H9 (cell line): ENCODE measurements around the gene CYBC1. TPM values are rescaled to one million over a fixed set of nuclear protein-coding genes. Genes with fewer than 3 reads are reported as not detected.

Experiments used
- DNase-seq: peaks from one replicate; pipeline ENCODE4 v3.0.0-alpha.2; 2017
- H2AFZ ChIP-seq: one replicate; pipeline ENCODE4 v1.6.1; 2013; ENCODE audit warnings: mild to moderate bottlenecking, low read length, control low read depth, moderate library complexity
- H2AK5ac ChIP-seq: 2 replicates; pipeline ENCODE4 v1.6.1; 2013; ENCODE audit warnings: low read length, control low read depth, mixed read lengths; ENCODE audit not compliant: insufficient read length
- H2BK120ac ChIP-seq: one replicate; pipeline ENCODE4 v1.6.1; 2013; ENCODE audit warnings: low read depth, mild to moderate bottlenecking, low read length, control low read depth, inconsistent platforms; ENCODE audit not compliant: poor library complexity, severe bottlenecking
- H2BK12ac ChIP-seq: 2 replicates; pipeline ENCODE4 v1.6.1; 2013; ENCODE audit warnings: low read length, control low read depth, mixed read lengths, low read depth; ENCODE audit not compliant: insufficient read length
- H2BK15ac ChIP-seq: 2 replicates; pipeline ENCODE4 v1.6.1; 2013; ENCODE audit warnings: low read depth, low read length, control low read depth
- H2BK20ac ChIP-seq: one replicate; pipeline ENCODE4 v1.6.1; 2013; ENCODE audit warnings: low read depth, mild to moderate bottlenecking, low read length, control low read depth, inconsistent platforms; ENCODE audit not compliant: poor library complexity, severe bottlenecking
- H2BK5ac ChIP-seq: 2 replicates; pipeline ENCODE4 v1.6.1; 2013; ENCODE audit warnings: low read length, control low read depth, mixed read lengths; ENCODE audit not compliant: insufficient read length
- H3K14ac ChIP-seq: 2 replicates; pipeline ENCODE4 v1.6.1; 2013; ENCODE audit warnings: low read length, control low read depth; ENCODE audit not compliant: insufficient read depth
- H3K18ac ChIP-seq: 2 replicates; pipeline ENCODE4 v1.6.1; 2013; ENCODE audit warnings: low read depth, mild to moderate bottlenecking, mixed read lengths, low read length, control low read depth; ENCODE audit not compliant: insufficient read length
- H3K23ac ChIP-seq: 2 replicates; pipeline ENCODE4 v1.6.1; 2013; ENCODE audit warnings: low read length, control low read depth, mixed read lengths, low read depth; ENCODE audit not compliant: insufficient read length
- H3K23me2 ChIP-seq: 2 replicates; pipeline ENCODE4 v1.6.1; 2013; ENCODE audit warnings: low read depth, mild to moderate bottlenecking, mixed read lengths, low read length, control low read depth; ENCODE audit not compliant: insufficient read length, poor library complexity, severe bottlenecking
- H3K27ac ChIP-seq: 2 replicates; pipeline ENCODE4 v1.5.1; 2013; ENCODE audit warnings: low read length, control low read depth, mixed read lengths, low read depth; ENCODE audit not compliant: insufficient read length
- H3K27me3 ChIP-seq: 2 replicates; pipeline ENCODE4 v1.6.1; 2013; ENCODE audit warnings: low read length, control low read depth, inconsistent platforms; ENCODE audit not compliant: insufficient read depth
- H3K4ac ChIP-seq: 2 replicates; pipeline ENCODE4 v1.6.1; 2013; ENCODE audit warnings: low read depth, mild to moderate bottlenecking, control low read depth, inconsistent platforms, low read length, moderate library complexity
- H3K4me1 ChIP-seq: 2 replicates; pipeline ENCODE4 v1.6.1; 2013; ENCODE audit warnings: low read length, control low read depth, inconsistent platforms; ENCODE audit not compliant: insufficient read depth
- H3K4me2 ChIP-seq: 2 replicates; pipeline ENCODE4 v1.6.1; 2013; ENCODE audit warnings: low read length, control low read depth, mixed read lengths; ENCODE audit not compliant: insufficient read length, insufficient read depth
- H3K56ac ChIP-seq: 2 replicates; pipeline ENCODE4 v1.6.1; 2013; ENCODE audit warnings: low read depth, mild to moderate bottlenecking, mixed read lengths, low read length, control low read depth; ENCODE audit not compliant: insufficient read length
- H3K79me1 ChIP-seq: 2 replicates; pipeline ENCODE4 v1.6.1; 2013; ENCODE audit warnings: low read depth, mild to moderate bottlenecking, moderate library complexity, low read length, control low read depth, inconsistent platforms; ENCODE audit not compliant: insufficient read depth, poor library complexity, severe bottlenecking
- H3K79me2 ChIP-seq: 2 replicates; pipeline ENCODE4 v1.6.1; 2013; ENCODE audit warnings: low read length, control low read depth, inconsistent platforms; ENCODE audit not compliant: insufficient read depth
- H3K9ac ChIP-seq: 2 replicates; pipeline ENCODE4 v1.6.1; 2013; ENCODE audit warnings: low read length, control low read depth, mixed read lengths; ENCODE audit not compliant: insufficient read length; ENCODE audit errors: extremely low read depth
- H3K9me3 ChIP-seq: one replicate; pipeline ENCODE4 v1.6.1; 2013; ENCODE audit warnings: low read depth, low read length, inconsistent platforms; ENCODE audit not compliant: control insufficient read depth
- H3T11ph ChIP-seq: one replicate; pipeline ENCODE4 v1.6.1; 2013; ENCODE audit warnings: mild to moderate bottlenecking, low read length, control low read depth, inconsistent platforms
- H4K20me1 ChIP-seq: one replicate; pipeline ENCODE4 v1.6.1; 2013; ENCODE audit not compliant: control insufficient read depth, insufficient read length, insufficient read depth
- H4K5ac ChIP-seq: 2 replicates; pipeline ENCODE4 v1.6.1; 2013; ENCODE audit warnings: low read depth, mild to moderate bottlenecking, mixed read lengths, low read length, control low read depth; ENCODE audit not compliant: insufficient read length
- H4K8ac ChIP-seq: replicated peaks from 2 replicates; pipeline ENCODE4 v1.6.1; 2013; ENCODE audit warnings: low read length, control low read depth, mixed read lengths, low read depth; ENCODE audit not compliant: insufficient read length
- H4K91ac ChIP-seq: 2 replicates; pipeline ENCODE4 v1.6.1; 2013; ENCODE audit warnings: low read depth, mild to moderate bottlenecking, moderate library complexity, mixed read lengths, low read length, control low read depth; ENCODE audit not compliant: insufficient read length
- H3K27ac Mint-ChIP-seq, 3 experiments: 2 replicates in 2 of 3; 3 replicates in 1 of 3; pipeline ENCODE4 v1.8.0; 2020 to 2021; ENCODE audit warnings: mixed read lengths in 3 of 3, mild to moderate bottlenecking in 1 of 3, moderate library complexity in 1 of 3
- H3K27me3 Mint-ChIP-seq: 2 replicates; pipeline ENCODE4 v1.8.0; 2021; ENCODE audit warnings: low read depth, mild to moderate bottlenecking, moderate library complexity, mixed read lengths
- H3K36me3 Mint-ChIP-seq, 3 experiments: 2 replicates in 2 of 3; 3 replicates in 1 of 3; pipeline ENCODE4 v1.8.0; 2020 to 2021; ENCODE audit warnings: low read depth in 3 of 3, mixed read lengths in 3 of 3; ENCODE audit not compliant: insufficient read depth in 1 of 3
- H3K4me1 Mint-ChIP-seq, 2 experiments: 2 replicates each; pipeline ENCODE4 v1.8.0; 2020; ENCODE audit warnings: mixed read lengths in 2 of 2
- H3K4me3 Mint-ChIP-seq, 2 experiments: 2 replicates in 1 of 2; 3 replicates in 1 of 2; pipeline ENCODE4 v1.8.0; 2020 to 2021; ENCODE audit warnings: mild to moderate bottlenecking in 2 of 2, mixed read lengths in 2 of 2, moderate library complexity in 1 of 2
- H3K9me3 Mint-ChIP-seq, 2 experiments: 2 replicates in 1 of 2; 3 replicates in 1 of 2; pipeline ENCODE4 v1.8.0; 2020; ENCODE audit warnings: mild to moderate bottlenecking in 2 of 2, mixed read lengths in 2 of 2, moderate library complexity in 1 of 2
- CTCF ChIP-seq: fragments of 200-600 bp; sonication (generic); conservative IDR thresholded peaks from 3 replicates; pipeline ENCODE4 v1.8.0; 2021; ENCODE audit warnings: antibody characterized with exemption, mild to moderate bottlenecking
- WGBS: extraction: QIAGEN DNeasy Blood & Tissue Kit; methylation state at CpG from one replicate; pipeline ENCODE4 v1.1.7; 2013; ENCODE audit warnings: missing lambda C conversion rate, low lambda C conversion rate, mixed read lengths; ENCODE audit not compliant: insufficient read length; ENCODE audit errors: extremely low coverage; 5-methylcytosine and 5-hydroxymethylcytosine counted together
- total RNA-seq: library from RNA; stranded (reverse); gene quantifications from 2 replicates; pipeline ENCODE4 v1.2.1, GENCODE V29; 2021

Gene CYBC1
- total RNA-seq, 1 experiment from 2014 or later = 81.7 TPM

- H3K27me3 Mint-ChIP-seq = peaks cover 22% of the 10 kb centered on the region
- Histone ChIP-seq H2BK5ac (no peak overlapping the region), H3K56ac (no peak overlapping the region), H2BK120ac (no peak overlapping the region), H4K8ac (no peak overlapping the region), H3K18ac (no peak overlapping the region), H3K9me3 (no peaks in the 10 kb centered on the region), H2BK20ac (no peak overlapping the region), H2AK5ac (no peak overlapping the region), H2BK12ac (no peak overlapping the region), H3K9ac (no peak overlapping the region), H2AFZ (no peak overlapping the region), H4K91ac (no peak overlapping the region), H3K23ac (no peak overlapping the region), H3K14ac (no peak overlapping the region), H2BK15ac (no peak overlapping the region), H3K4me2 (no peak overlapping the region), H3K4ac (no peak overlapping the region), H3K79me1 (no peaks in the 10 kb centered on the region), H4K20me1 (no peaks in the 10 kb centered on the region), H3K27me3 (peaks cover 4% of the 10 kb centered on the region; the same call in 1 of the 2 replicates), H3K79me2 (no peaks in the 10 kb centered on the region), H3K27ac (no peak overlapping the region), H3K23me2 (peaks cover 4% of the 10 kb centered on the region), H3K4me1 (no peaks in the 10 kb centered on the region), H4K5ac (no peak overlapping the region), H3T11ph (no peak overlapping the region)
- H3K9me3 Mint-ChIP-seq = peaks cover 0 to 2% of the 10 kb centered on the region in 2 experiments; a peak in 1 of 5 replicates
- no CpG with 5 or more reads among the region's 12 CpGs for WGBS
- peaks cover 10 to 23% of the 10 kb centered on the region in 2 experiments for H3K4me1 Mint-ChIP-seq
- H3K36me3 Mint-ChIP-seq = peaks cover 4 to 11% (median 8%) of the 10 kb centered on the region in 3 experiments; a peak in 6 of 7 replicates
- no peak for DNase-seq
- no peak overlapping the region for H3K4me3 Mint-ChIP-seq
- no peak for TF ChIP-seq CTCF
- no peak overlapping the region for H3K27ac Mint-ChIP-seq
Measured at GRCh38 chr17:82493226-82493781, 42.8 kb upstream of the CYBC1 start.
